Liver (tissue), 9 donors: ENCODE results near the gene PELI2. TPM values are rescaled to one million over a fixed set of nuclear protein-coding genes. Genes with fewer than 3 reads are reported as not detected.

ENCODE experiments used
- DNase-seq: peaks from one replicate; pipeline ENCODE4 v3.0.0-alpha.2; 2017; ENCODE audit warnings: low spot score
- H3K27ac ChIP-seq, 2 donors: one replicate each; pipeline ENCODE4 v1.7.0; 2013; ENCODE audit warnings: inconsistent platforms in 2 of 2, low read length in 2 of 2, control low read depth in 1 of 2, low read depth in 1 of 2, mild to moderate bottlenecking in 1 of 2
- H3K27me3 ChIP-seq, 4 donors: one replicate each; pipeline versions ENCODE4 v1.6.1 to v1.7.0; 2013; ENCODE audit warnings: low read length in 3 of 4, inconsistent platforms in 1 of 4, mild to moderate bottlenecking in 1 of 4, moderate library complexity in 1 of 4; ENCODE audit not compliant: control insufficient read depth in 4 of 4, insufficient read depth in 4 of 4
- H3K36me3 ChIP-seq, 4 donors: one replicate each; pipeline versions ENCODE4 v1.6.1 to v1.7.0; 2013; ENCODE audit warnings: low read length in 3 of 4, mild to moderate bottlenecking in 3 of 4, low read depth in 1 of 4, moderate library complexity in 1 of 4; ENCODE audit not compliant: control insufficient read depth in 4 of 4, insufficient read depth in 3 of 4
- H3K4me1 ChIP-seq, 4 donors: one replicate each; pipeline versions ENCODE4 v1.6.1 to v1.7.0; 2013; ENCODE audit warnings: low read length in 3 of 4, mild to moderate bottlenecking in 3 of 4, moderate library complexity in 1 of 4; ENCODE audit not compliant: control insufficient read depth in 4 of 4, insufficient read depth in 4 of 4
- H3K4me3 ChIP-seq, 3 donors: one replicate each; pipeline versions ENCODE4 v1.6.1 to v1.7.0; 2013; ENCODE audit warnings: low read length in 3 of 3, control low read depth in 1 of 3, low read depth in 1 of 3, mild to moderate bottlenecking in 1 of 3
- H3K9ac ChIP-seq, 2 donors: one replicate each; pipeline ENCODE4 v1.7.0; 2013; ENCODE audit warnings: low read length in 2 of 2, mild to moderate bottlenecking in 2 of 2, moderate library complexity in 2 of 2, control low read depth in 1 of 2, low read depth in 1 of 2
- H3K9me3 ChIP-seq, 4 donors: one replicate each; pipeline versions ENCODE4 v1.6.1 to v1.7.0; 2013; ENCODE audit warnings: low read length in 3 of 4; ENCODE audit not compliant: control insufficient read depth in 4 of 4
- EGR1 ChIP-seq, 2 donors: IDR thresholded peaks; 2 replicates each; pipeline ENCODE4 v1.6.1; 2016 to 2018; ENCODE audit warnings: antibody characterized with exemption in 2 of 2, low read depth in 2 of 2
- FOXA1 ChIP-seq: IDR thresholded peaks from 2 replicates; pipeline ENCODE4 v1.6.1; 2016; ENCODE audit warnings: antibody characterized with exemption
- FOXA2 ChIP-seq: IDR thresholded peaks from 2 replicates; pipeline ENCODE4 v1.6.1; 2016; ENCODE audit warnings: antibody characterized with exemption
- GABPA ChIP-seq, 2 donors: IDR thresholded peaks in 1 of 2; conservative IDR thresholded peaks in 1 of 2; 2 replicates each; pipeline ENCODE4 v1.6.1; 2016; ENCODE audit warnings: antibody characterized with exemption in 2 of 2, mild to moderate bottlenecking in 1 of 2, moderate library complexity in 1 of 2
- HNF4A ChIP-seq, 2 donors: conservative IDR thresholded peaks; 2 replicates each; pipeline ENCODE4 v1.6.1; 2016; ENCODE audit warnings: antibody characterized with exemption in 2 of 2, mild to moderate bottlenecking in 2 of 2
- HNF4G ChIP-seq: IDR thresholded peaks from 2 replicates; pipeline ENCODE4 v1.6.1; 2016; ENCODE audit warnings: antibody characterized with exemption
- JUND ChIP-seq, 2 donors: IDR thresholded peaks; 2 replicates each; pipeline ENCODE4 v1.6.1; 2016; ENCODE audit warnings: antibody characterized with exemption in 2 of 2
- NR2F2 ChIP-seq: IDR thresholded peaks from 2 replicates; pipeline ENCODE4 v1.6.1; 2016; ENCODE audit warnings: antibody characterized with exemption
- RAD21 ChIP-seq, 2 donors: IDR thresholded peaks; 2 replicates each; pipeline ENCODE4 v1.6.1; 2016; ENCODE audit warnings: antibody characterized with exemption in 2 of 2, mild to moderate bottlenecking in 2 of 2
- RXRA ChIP-seq, 2 donors: IDR thresholded peaks; 2 replicates each; pipeline ENCODE4 v1.6.1; 2017 to 2018; ENCODE audit warnings: antibody characterized with exemption in 2 of 2, mild to moderate bottlenecking in 1 of 2
- SP1 ChIP-seq: IDR thresholded peaks from 2 replicates; pipeline ENCODE4 v1.6.1; 2018; ENCODE audit warnings: antibody characterized with exemption, mild to moderate bottlenecking
- TAF1 ChIP-seq: conservative IDR thresholded peaks from 2 replicates; pipeline ENCODE4 v1.6.1; 2016; ENCODE audit warnings: antibody characterized with exemption, mild to moderate bottlenecking
- YY1 ChIP-seq: IDR thresholded peaks from 2 replicates; pipeline ENCODE4 v1.6.1; 2016; ENCODE audit warnings: antibody characterized with exemption, mild to moderate bottlenecking
- WGBS: extraction: QIAGEN DNeasy Blood & Tissue Kit; methylation state at CpG from one replicate; pipeline ENCODE4 v1.1.7; 2013; 5-methylcytosine and 5-hydroxymethylcytosine counted together
- polyA plus RNA-seq, 2 donors: library from polyadenylated mRNA; stranded (reverse) in 1 of 2; unstranded in 1 of 2; fragments of 200-250 nt in 1 of 2; fragments of >200 nt in 1 of 2; fragmentation: Nextera tagmentation in 1 of 2; extraction: Ambion mirVana in 1 of 2; gene quantifications; one replicate each; pipeline versions ENCODE4 v1.2.1 to v1.2.3, GENCODE V29; 2013 to 2015
- total RNA-seq, 2 donors: library from RNA; depleted of rRNA; stranded (reverse); fragments of >200 nt; gene quantifications; one replicate each; pipeline ENCODE4 v1.2.3, GENCODE V29; 2014
- TF ChIP-seq, protein P1 (sequence below): IDR thresholded peaks from 2 replicates; pipeline ENCODE4 v1.6.1; 2016; ENCODE audit warnings: antibody characterized with exemption
- TF ChIP-seq, protein P2 (sequence below): fragments of 150-350 bp; IDR thresholded peaks from 2 replicates; pipeline ENCODE4 v1.5.1; 2017; ENCODE audit warnings: improper control_type of control experiment, low read depth, low read length; ENCODE audit not compliant: missing input control
- TF ChIP-seq, protein P3 (sequence below): IDR thresholded peaks from 2 replicates; pipeline ENCODE4 v1.6.1; 2016; ENCODE audit warnings: antibody characterized with exemption, mild to moderate bottlenecking
- TF ChIP-seq, protein P4 (sequence below): IDR thresholded peaks from 2 replicates; pipeline ENCODE4 v1.6.1; 2016; ENCODE audit warnings: antibody characterized with exemption
- TF ChIP-seq, protein P5 (sequence below): IDR thresholded peaks from 2 replicates; pipeline ENCODE4 v1.6.1; 2016; ENCODE audit warnings: antibody characterized with exemption
- donor health status: healthy.
- donor health status: healthy.
- donor health status: healthy.
- donor health status: healthy.
- donor health status: healthy.

The PELI2 gene
- total and polyA plus RNA-seq, 4 donors, result 0.68 to 2.9 (median 1.2) TPM

DNA sequence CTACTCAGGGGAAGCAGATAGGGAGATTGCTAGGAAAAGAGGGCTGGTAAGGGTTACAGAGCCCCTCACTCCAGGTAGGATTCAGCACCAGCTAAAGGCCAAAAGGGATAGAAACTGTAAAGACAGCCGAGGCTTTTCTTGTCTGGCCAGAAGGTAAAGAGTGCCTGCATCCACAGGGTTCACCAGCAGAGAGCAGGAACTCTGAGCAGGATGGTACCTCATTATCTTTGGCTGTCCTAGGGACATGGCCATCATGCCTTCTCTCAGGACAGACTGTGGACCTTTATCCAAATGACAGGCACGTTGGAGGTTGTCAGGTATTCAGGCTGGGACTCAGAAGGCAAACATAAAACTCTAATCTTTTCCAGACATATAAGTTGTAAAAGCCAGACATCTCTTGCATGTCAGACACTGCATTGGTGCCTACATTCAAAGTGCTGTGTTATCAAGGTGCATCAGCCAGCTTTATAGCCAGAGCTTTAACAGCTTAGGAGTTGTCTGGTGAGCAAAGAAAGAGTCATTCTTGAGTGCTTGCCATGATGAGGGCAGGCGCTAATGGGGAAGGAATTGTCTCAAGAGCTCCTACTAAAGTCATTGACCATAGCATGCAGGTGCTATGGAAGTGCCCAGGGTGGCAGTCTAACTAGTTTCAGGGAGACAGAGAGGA lies 89.5 kb downstream of the PELI2 start:
- Histone ChIP-seq H3K27me3 (no peaks in the 10 kb centered on the region), H3K9me3 (no peaks in the 10 kb centered on the region), H3K9ac (no peak overlapping the region), H3K36me3 (no peaks in the 10 kb centered on the region), H3K4me3 (no peak overlapping the region), H3K27ac (no peak overlapping the region), H3K4me1 (no peaks in the 10 kb centered on the region)
- DNase-seq, result no peak
- 67% methylated on average over 3 of the region's 3 CpGs for WGBS
- TF ChIP-seq YY1 (no peak), JUND (IDR thresholded peaks at IDR 0.05) (no peak), HNF4G (no peak), RXRA (IDR thresholded peaks at IDR 0.05) (no peak), EGR1 (IDR thresholded peaks at IDR 0.05; ENCODE audit: low read depth in 2 of 2) (no peak), GABPA (IDR thresholded peaks at IDR 0.05 in 1 of 2, conservative IDR thresholded peaks at IDR 0.05 in 1 of 2) (no peak), SP1 (no peak), TAF1 (no peak), HNF4A (conservative IDR thresholded peaks at IDR 0.05) (no peak), NR2F2 (no peak), FOXA2 (no peak), RAD21 (IDR thresholded peaks at IDR 0.05) (no peak), FOXA1 (no peak)
- TF ChIP-seq, protein P1, sequence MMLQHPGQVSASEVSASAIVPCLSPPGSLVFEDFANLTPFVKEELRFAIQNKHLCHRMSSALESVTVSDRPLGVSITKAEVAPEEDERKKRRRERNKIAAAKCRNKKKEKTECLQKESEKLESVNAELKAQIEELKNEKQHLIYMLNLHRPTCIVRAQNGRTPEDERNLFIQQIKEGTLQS, result no peak
- TF ChIP-seq, protein P2, sequence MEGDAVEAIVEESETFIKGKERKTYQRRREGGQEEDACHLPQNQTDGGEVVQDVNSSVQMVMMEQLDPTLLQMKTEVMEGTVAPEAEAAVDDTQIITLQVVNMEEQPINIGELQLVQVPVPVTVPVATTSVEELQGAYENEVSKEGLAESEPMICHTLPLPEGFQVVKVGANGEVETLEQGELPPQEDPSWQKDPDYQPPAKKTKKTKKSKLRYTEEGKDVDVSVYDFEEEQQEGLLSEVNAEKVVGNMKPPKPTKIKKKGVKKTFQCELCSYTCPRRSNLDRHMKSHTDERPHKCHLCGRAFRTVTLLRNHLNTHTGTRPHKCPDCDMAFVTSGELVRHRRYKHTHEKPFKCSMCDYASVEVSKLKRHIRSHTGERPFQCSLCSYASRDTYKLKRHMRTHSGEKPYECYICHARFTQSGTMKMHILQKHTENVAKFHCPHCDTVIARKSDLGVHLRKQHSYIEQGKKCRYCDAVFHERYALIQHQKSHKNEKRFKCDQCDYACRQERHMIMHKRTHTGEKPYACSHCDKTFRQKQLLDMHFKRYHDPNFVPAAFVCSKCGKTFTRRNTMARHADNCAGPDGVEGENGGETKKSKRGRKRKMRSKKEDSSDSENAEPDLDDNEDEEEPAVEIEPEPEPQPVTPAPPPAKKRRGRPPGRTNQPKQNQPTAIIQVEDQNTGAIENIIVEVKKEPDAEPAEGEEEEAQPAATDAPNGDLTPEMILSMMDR, result no peak
- TF ChIP-seq, protein P3, sequence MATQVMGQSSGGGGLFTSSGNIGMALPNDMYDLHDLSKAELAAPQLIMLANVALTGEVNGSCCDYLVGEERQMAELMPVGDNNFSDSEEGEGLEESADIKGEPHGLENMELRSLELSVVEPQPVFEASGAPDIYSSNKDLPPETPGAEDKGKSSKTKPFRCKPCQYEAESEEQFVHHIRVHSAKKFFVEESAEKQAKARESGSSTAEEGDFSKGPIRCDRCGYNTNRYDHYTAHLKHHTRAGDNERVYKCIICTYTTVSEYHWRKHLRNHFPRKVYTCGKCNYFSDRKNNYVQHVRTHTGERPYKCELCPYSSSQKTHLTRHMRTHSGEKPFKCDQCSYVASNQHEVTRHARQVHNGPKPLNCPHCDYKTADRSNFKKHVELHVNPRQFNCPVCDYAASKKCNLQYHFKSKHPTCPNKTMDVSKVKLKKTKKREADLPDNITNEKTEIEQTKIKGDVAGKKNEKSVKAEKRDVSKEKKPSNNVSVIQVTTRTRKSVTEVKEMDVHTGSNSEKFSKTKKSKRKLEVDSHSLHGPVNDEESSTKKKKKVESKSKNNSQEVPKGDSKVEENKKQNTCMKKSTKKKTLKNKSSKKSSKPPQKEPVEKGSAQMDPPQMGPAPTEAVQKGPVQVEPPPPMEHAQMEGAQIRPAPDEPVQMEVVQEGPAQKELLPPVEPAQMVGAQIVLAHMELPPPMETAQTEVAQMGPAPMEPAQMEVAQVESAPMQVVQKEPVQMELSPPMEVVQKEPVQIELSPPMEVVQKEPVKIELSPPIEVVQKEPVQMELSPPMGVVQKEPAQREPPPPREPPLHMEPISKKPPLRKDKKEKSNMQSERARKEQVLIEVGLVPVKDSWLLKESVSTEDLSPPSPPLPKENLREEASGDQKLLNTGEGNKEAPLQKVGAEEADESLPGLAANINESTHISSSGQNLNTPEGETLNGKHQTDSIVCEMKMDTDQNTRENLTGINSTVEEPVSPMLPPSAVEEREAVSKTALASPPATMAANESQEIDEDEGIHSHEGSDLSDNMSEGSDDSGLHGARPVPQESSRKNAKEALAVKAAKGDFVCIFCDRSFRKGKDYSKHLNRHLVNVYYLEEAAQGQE, result no peak
- TF ChIP-seq, protein P4, sequence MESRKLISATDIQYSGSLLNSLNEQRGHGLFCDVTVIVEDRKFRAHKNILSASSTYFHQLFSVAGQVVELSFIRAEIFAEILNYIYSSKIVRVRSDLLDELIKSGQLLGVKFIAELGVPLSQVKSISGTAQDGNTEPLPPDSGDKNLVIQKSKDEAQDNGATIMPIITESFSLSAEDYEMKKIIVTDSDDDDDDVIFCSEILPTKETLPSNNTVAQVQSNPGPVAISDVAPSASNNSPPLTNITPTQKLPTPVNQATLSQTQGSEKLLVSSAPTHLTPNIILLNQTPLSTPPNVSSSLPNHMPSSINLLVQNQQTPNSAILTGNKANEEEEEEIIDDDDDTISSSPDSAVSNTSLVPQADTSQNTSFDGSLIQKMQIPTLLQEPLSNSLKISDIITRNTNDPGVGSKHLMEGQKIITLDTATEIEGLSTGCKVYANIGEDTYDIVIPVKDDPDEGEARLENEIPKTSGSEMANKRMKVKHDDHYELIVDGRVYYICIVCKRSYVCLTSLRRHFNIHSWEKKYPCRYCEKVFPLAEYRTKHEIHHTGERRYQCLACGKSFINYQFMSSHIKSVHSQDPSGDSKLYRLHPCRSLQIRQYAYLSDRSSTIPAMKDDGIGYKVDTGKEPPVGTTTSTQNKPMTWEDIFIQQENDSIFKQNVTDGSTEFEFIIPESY, result no peak
- TF ChIP-seq, protein P5, sequence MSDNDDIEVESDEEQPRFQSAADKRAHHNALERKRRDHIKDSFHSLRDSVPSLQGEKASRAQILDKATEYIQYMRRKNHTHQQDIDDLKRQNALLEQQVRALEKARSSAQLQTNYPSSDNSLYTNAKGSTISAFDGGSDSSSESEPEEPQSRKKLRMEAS, result no peak
